D721Med (cell line): Measurements from ENCODE around the gene SEC11A.

Experiments
- DNase-seq: peaks from one replicate; pipeline ENCODE4 v3.0.0; 2011; ENCODE audit warnings: low spot score; ENCODE audit not compliant: insufficient read length
- FAIRE-seq: peaks from 2 replicates; lab custom pipeline; 2011; peaks lifted over from hg19 to GRCh38; lab: Jason Lieb, UNC
- TF ChIP-seq, protein P1 (sequence below): IDR thresholded peaks from 2 replicates; pipeline ENCODE4 v1.5.1; 2012; ENCODE audit warnings: mild to moderate bottlenecking, control low read depth; ENCODE audit not compliant: insufficient read depth; ENCODE audit errors: missing control alignments

The SEC11A gene

DNA sequence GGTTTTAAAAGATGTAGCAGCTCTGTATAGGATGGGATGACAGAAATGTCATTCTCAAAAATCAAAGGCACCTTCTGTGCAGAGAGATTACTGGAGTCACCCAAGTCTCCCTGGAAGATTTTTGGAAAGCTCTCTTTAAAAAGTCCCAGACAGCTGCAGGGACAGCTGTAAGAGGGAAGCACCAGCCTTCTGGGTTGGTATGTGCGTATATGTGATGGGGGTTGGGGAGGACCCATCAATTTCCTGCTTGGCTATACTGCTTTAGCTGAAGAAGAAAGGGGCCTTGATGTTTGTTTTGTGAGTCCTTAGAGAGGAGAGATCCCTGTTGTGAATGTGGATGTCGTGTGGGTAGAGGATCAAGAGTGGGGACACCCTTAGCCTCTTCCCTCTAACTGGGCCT, 5.4 kb upstream of the SEC11A start:
- DNase-seq (no peak), FAIRE-seq (no peak)
- TF ChIP-seq, protein P1, sequence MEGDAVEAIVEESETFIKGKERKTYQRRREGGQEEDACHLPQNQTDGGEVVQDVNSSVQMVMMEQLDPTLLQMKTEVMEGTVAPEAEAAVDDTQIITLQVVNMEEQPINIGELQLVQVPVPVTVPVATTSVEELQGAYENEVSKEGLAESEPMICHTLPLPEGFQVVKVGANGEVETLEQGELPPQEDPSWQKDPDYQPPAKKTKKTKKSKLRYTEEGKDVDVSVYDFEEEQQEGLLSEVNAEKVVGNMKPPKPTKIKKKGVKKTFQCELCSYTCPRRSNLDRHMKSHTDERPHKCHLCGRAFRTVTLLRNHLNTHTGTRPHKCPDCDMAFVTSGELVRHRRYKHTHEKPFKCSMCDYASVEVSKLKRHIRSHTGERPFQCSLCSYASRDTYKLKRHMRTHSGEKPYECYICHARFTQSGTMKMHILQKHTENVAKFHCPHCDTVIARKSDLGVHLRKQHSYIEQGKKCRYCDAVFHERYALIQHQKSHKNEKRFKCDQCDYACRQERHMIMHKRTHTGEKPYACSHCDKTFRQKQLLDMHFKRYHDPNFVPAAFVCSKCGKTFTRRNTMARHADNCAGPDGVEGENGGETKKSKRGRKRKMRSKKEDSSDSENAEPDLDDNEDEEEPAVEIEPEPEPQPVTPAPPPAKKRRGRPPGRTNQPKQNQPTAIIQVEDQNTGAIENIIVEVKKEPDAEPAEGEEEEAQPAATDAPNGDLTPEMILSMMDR = no peak

DNA sequence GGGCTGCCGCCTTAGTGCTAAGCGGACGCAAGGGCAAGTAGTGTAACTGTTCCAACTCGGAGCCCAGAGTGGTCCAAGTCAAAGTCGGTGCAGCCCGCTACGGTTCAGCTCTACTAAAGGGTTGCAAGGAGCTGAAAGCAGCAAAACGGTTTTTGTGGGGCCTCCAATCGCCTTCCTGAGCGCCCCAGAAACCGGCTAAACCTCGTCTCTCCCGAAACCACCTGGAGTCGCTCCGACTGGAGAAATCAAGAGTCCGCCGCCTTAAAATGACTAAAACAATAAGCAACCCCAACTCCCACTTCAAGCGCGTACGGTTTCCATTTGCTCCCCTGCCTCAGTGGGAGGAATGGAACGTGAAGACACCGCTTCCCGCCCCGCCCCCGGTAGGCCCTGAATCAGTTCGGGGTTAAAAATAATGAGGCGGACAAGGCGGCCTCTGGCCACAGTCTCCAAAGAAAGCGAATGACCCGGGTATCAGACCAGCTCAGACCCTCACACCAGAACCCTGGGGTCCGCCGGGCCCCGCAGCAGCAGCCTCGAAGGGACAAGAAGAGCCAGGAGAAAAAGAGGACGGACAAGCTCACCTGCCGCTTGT, 401 bp downstream of the SEC11A start:
- no peak for FAIRE-seq
- DNase-seq = no peak
- TF ChIP-seq, protein P1 = no peak

DNA sequence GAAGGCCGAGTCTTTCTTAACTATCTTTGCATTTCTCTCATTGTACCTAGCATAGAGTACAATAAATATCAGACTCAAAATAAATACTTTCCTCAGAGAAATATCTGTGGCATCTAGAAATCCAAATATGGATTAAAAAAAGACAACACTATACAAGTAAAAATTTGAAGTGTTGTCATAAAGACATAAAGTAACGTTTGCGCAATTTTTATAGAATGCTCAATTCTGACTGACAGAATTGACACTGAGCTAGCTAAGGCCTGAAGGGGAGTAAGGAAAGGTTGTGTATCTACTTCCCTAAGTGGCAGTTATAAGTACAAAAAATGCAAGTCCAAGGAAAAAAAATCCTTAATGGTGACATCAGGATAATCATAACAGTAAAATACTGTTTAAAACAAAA, 1.1 kb downstream of the SEC11A start:
- TF ChIP-seq, protein P1 = no peak
- FAIRE-seq (no peak), DNase-seq (no peak)

DNA sequence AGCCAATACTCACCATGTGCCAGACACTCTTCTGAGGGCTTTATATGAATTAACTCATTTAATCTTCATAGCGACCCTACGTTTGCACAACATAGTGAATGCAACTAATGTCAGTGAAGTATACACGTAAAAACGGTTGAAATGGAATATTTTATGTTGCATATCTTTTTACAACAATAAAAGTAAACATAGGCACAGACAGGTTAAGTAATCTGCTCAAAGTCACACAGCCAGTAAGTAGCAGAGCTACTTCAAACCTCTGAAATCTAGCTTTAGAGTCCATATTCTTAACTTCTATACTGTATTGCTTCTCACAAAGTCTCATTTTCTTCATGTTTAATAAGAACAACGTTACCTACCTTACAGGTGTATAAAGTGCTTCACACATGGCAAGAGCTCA, 1.6 kb downstream of the SEC11A start:
- FAIRE-seq (no peak), DNase-seq (no peak)

DNA sequence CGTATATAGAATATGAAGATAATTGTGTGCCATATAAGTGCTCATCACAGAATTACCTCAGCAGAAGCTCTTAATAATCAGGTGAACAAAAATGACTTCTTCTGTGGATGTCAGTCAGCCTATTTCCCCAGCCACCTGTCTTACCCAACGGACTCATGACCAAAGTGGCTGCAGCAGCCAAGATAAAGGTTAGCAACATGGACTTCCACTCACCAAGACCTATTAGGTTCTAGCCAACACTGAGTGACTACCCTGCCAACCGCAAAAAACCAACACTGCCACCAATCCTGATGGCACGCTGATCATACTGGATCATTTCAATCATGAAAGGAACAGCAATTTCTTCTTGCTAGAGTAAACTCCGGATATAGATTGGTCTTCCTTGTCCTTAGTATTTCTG, 12.1 kb downstream of the SEC11A start:
- TF ChIP-seq, protein P1 = no peak
- FAIRE-seq (no peak), DNase-seq (no peak)

More for the DNA sequence above, 1.6 kb downstream of the SEC11A start:
- TF ChIP-seq, protein P1 = no peak

DNA sequence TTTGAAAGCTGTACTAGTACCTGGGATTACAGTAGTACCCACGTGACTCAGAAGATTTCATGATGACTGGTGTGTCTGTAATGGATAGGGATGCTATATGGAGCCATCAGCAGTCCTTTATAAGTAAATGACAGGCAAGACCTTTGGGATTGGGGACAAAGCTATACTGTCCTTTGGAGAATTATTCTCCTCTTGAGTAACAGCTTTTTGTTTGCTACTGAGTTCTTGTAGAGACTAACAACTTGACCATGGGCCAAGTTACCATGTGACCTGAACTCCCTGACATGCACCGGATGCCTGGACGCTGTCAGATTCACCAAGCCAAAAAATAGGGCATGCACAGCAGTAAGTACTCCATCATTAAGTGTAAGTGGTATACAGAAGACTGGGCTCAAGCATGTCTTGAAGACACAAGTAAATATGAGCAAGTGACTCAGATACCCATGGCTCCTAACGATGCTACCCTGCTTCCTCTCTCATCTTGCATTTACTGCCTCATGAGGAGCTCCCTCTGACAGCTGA, 12.9 kb downstream of the SEC11A start:
- DNase-seq (no peak), FAIRE-seq (no peak)
- TF ChIP-seq, protein P1 = no peak

DNA sequence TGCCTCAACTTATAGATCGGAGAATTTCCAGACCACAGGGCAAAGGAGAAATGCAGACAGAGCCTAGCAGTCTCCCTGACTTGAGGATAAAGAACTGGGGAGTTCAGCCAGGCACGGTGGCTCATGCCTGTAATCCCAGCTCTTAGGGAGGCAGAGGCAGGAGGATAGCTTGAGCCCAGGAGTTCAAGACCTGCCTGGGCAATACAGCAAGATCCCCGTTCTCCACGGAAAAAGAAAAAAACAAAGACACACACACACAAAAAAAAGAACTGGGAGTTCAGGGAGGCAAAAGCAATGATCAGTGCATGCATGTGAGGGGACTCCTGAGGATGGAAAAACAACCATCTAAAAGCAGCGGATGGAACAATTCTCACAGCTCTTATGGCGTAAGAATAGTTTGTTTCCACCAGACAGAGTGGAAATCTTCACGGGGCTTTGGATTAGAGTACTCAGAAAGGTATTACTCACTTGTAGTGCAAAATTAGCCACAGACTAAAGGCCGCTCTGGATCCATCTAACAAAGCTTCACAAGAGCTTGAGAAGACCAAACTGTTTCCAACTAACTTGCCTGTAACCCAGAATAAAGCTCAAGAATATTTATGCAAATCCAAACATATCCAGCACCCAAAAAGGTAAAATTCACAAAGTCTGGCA, 16.3 kb downstream of the SEC11A start:
- TF ChIP-seq, protein P1 = no peak
- no peak for DNase-seq
- FAIRE-seq = no peak
